Ovary (tissue), 3 donors: ENCODE data around the gene NUDT7.

Source experiments
- EP300 ChIP-seq: sonication (generic); formaldehyde crosslinking; IDR thresholded peaks from one replicate; pipeline ENCODE4 v1.6.1; 2017; ENCODE audit warnings: antibody characterized with exemption
- POLR2A ChIP-seq: fragments of 450-650 bp; IDR thresholded peaks from one replicate; pipeline ENCODE4 v1.6.1; 2017; ENCODE audit warnings: antibody characterized with exemption, mild to moderate bottlenecking, moderate library complexity
- TF ChIP-seq, protein P1 (sequence below), 3 donors: fragments of 450-650 bp in 2 of 3; fragments of 200-600 bp in 1 of 3; IDR thresholded peaks; one replicate each; pipeline versions ENCODE4 v1.5.1 to v1.8.0; 2016 to 2022; ENCODE audit warnings: antibody characterized with exemption in 3 of 3, mild to moderate bottlenecking in 1 of 3
- donor health status: DM: no; HTN: no; CAD: no.

DNA sequence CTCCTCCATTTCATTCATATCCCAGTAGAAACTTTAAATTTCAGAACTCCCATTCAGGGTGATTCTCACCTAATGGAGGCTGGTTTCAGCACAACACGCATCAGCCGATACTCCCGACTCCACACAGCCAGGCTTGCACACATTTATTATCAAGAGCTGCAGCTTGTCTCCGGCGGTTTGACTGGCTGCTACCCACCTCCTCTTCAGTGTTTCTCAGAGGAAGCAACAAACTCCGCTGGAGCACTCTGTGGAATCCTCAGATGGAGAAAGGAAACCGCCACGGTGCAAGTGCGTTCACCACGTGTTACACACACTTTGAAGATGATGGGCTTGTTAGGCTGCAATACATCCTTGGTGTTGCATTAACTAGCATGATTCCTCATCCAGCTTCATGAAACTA is 39.7 kb upstream of the NUDT7 start:
- TF ChIP-seq, protein P1, sequence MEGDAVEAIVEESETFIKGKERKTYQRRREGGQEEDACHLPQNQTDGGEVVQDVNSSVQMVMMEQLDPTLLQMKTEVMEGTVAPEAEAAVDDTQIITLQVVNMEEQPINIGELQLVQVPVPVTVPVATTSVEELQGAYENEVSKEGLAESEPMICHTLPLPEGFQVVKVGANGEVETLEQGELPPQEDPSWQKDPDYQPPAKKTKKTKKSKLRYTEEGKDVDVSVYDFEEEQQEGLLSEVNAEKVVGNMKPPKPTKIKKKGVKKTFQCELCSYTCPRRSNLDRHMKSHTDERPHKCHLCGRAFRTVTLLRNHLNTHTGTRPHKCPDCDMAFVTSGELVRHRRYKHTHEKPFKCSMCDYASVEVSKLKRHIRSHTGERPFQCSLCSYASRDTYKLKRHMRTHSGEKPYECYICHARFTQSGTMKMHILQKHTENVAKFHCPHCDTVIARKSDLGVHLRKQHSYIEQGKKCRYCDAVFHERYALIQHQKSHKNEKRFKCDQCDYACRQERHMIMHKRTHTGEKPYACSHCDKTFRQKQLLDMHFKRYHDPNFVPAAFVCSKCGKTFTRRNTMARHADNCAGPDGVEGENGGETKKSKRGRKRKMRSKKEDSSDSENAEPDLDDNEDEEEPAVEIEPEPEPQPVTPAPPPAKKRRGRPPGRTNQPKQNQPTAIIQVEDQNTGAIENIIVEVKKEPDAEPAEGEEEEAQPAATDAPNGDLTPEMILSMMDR (IDR thresholded peaks at IDR 0.05): no peak
- TF ChIP-seq POLR2A: no peak
- no peak for TF ChIP-seq EP300
